Hepatocyte (in vitro differentiated cells): ENCODE results near the gene CFL2. TPM values are rescaled to one million over a fixed set of nuclear protein-coding genes. Genes with fewer than 3 reads are reported as not detected.
"Not testable (repeated sequence)": the region's sequence is repeated elsewhere in the genome, so short reads cannot be mapped to it uniquely, and the experiment has no call there.

Experiments
- DNase-seq: peaks from one replicate; pipeline ENCODE4 v3.0.0-alpha.2; 2016; ENCODE audit warnings: low spot score
- H2AFZ ChIP-seq: fragments of 200-600 bp; sonication (generic); 2 replicates; pipeline ENCODE4 v1.6.0; 2016; ENCODE audit warnings: antibody characterized with exemption, mild to moderate bottlenecking
- H3K27ac ChIP-seq: fragments of 200-600 bp; sonication (generic); 2 replicates; pipeline ENCODE4 v1.5.1; 2016; ENCODE audit warnings: mild to moderate bottlenecking
- H3K27me3 ChIP-seq: fragments of 200-600 bp; sonication (generic); 2 replicates; pipeline ENCODE4 v1.6.1; 2016
- H3K36me3 ChIP-seq: fragments of 200-600 bp; sonication (generic); replicated peaks from 2 replicates; pipeline ENCODE4 v1.5.1; 2016; ENCODE audit warnings: low read depth; ENCODE audit not compliant: insufficient read depth
- H3K4me1 ChIP-seq: fragments of 200-600 bp; sonication (generic); 2 replicates; pipeline ENCODE4 v1.5.1; 2016; ENCODE audit warnings: mild to moderate bottlenecking, moderate library complexity; ENCODE audit not compliant: insufficient read depth
- H3K4me2 ChIP-seq: fragments of 200-600 bp; sonication (generic); 2 replicates; pipeline ENCODE4 v1.6.0; 2016
- H3K4me3 ChIP-seq: fragments of 200-600 bp; sonication (generic); 2 replicates; pipeline ENCODE4 v1.5.1; 2016; ENCODE audit warnings: mild to moderate bottlenecking
- H3K79me2 ChIP-seq: fragments of 200-600 bp; sonication (generic); 2 replicates; pipeline ENCODE4 v1.6.0; 2017; ENCODE audit warnings: mild to moderate bottlenecking
- H3K9me2 ChIP-seq: fragments of 200-600 bp; sonication (generic); replicated peaks from 2 replicates; pipeline ENCODE4 v1.6.0; 2017; ENCODE audit warnings: mild to moderate bottlenecking; ENCODE audit not compliant: insufficient read depth
- H3K9me3 ChIP-seq: fragments of 200-600 bp; sonication (generic); 2 replicates; pipeline ENCODE4 v1.5.1; 2016; ENCODE audit warnings: low read depth, mild to moderate bottlenecking
- H4K20me1 ChIP-seq: fragments of 200-600 bp; sonication (generic); 2 replicates; pipeline ENCODE4 v1.6.0; 2016; ENCODE audit warnings: mild to moderate bottlenecking; ENCODE audit not compliant: insufficient read depth, poor library complexity, severe bottlenecking
- EZH2 ChIP-seq: fragments of 200-600 bp; sonication (generic); IDR thresholded peaks from 2 replicates; pipeline ENCODE4 v1.6.1; 2016; ENCODE audit warnings: antibody characterized with exemption, mild to moderate bottlenecking, borderline replicate concordance
- EZH2phosphoT487 ChIP-seq: fragments of 200-600 bp; sonication (generic); IDR thresholded peaks from one replicate; pipeline ENCODE4 v1.6.1; 2018; ENCODE audit warnings: antibody characterized with exemption, mild to moderate bottlenecking, low read depth, moderate library complexity; ENCODE audit not compliant: unreplicated experiment, severe bottlenecking
- WGBS: methylation state at CpG from one replicate; pipeline ENCODE4 v1.1.6; 2016; ENCODE audit warnings: low lambda C conversion rate; ENCODE audit errors: missing lambda C conversion rate; 5-methylcytosine and 5-hydroxymethylcytosine counted together
- polyA plus RNA-seq: library from polyadenylated mRNA; unstranded; fragments of >200 nt; fragmentation: Nextera tagmentation; extraction: Ambion mirVana; gene quantifications from 2 replicates; pipeline ENCODE4 v1.2.1, GENCODE V29; 2016
- total RNA-seq: library from RNA; depleted of rRNA; stranded (reverse); fragments of >200 nt; gene quantifications from 2 replicates; pipeline ENCODE4 v1.2.3, GENCODE V29; 2014
- TF ChIP-seq, protein P1 (sequence below): fragments of 200-600 bp; sonication (generic); IDR thresholded peaks from 2 replicates; pipeline ENCODE4 v1.5.1; 2016; ENCODE audit warnings: antibody characterized with exemption, mild to moderate bottlenecking; ENCODE audit not compliant: poor library complexity

The CFL2 gene
- total and polyA plus RNA-seq, 2 experiments from 2014 or later, result 39.5 to 46.6 TPM

DNA sequence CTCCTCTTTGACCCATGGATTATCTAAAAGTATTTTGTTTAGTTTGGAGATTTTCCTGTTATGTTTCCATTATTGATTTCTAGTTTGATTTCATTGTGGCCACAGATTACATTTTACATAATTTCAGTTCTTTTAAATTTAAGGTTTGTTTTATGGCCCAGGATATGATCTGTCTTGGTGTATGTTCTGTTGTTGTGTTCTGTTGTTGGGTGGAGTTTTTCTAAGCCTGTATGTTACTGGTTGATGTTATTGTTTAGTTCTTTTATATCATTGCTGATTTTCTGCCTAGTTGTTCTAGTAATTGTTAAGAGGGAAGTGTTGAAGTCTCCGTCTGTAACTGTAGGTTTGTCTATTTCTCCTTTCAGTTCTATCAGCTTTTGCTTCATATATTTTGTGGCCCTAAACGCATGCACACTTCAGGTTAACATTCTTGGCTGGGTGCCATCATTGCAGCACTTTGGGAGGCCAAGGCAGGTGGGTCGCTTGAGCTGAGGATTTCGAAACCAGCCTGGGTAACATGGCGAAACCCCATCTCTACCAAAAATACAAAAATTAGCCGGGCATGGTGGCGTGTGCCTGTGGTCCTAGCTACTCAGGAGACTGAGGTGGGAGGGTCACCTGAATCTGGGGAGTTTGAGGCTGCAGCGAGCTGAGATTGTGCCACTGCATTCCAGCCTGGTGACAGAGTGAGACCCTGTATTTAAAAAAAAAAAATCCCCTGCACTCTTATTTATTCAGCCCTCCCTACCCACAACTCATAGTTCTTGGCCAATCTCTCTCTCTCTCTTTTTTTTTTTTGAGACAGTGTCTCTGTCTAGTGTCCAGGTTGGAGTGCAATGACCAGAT is 28.1 kb upstream of the CFL2 start:
- Histone ChIP-seq H3K4me3 (no peak overlapping the region), H4K20me1 (no peaks in the 10 kb centered on the region), H3K27ac (no peak overlapping the region), H2AFZ (no peak overlapping the region), H3K4me2 (no peak overlapping the region), H3K9me3 (no peaks in the 10 kb centered on the region), H3K9me2 (no peaks in the 10 kb centered on the region), H3K79me2 (no peaks in the 10 kb centered on the region), H3K27me3 (no peaks in the 10 kb centered on the region), H3K4me1 (no peaks in the 10 kb centered on the region), H3K36me3 (no peaks in the 10 kb centered on the region)
- TF ChIP-seq, protein P1, sequence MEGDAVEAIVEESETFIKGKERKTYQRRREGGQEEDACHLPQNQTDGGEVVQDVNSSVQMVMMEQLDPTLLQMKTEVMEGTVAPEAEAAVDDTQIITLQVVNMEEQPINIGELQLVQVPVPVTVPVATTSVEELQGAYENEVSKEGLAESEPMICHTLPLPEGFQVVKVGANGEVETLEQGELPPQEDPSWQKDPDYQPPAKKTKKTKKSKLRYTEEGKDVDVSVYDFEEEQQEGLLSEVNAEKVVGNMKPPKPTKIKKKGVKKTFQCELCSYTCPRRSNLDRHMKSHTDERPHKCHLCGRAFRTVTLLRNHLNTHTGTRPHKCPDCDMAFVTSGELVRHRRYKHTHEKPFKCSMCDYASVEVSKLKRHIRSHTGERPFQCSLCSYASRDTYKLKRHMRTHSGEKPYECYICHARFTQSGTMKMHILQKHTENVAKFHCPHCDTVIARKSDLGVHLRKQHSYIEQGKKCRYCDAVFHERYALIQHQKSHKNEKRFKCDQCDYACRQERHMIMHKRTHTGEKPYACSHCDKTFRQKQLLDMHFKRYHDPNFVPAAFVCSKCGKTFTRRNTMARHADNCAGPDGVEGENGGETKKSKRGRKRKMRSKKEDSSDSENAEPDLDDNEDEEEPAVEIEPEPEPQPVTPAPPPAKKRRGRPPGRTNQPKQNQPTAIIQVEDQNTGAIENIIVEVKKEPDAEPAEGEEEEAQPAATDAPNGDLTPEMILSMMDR, result no peak
- no peak for DNase-seq
- 93% methylated on average over 8 of the region's 8 CpGs for WGBS

DNA sequence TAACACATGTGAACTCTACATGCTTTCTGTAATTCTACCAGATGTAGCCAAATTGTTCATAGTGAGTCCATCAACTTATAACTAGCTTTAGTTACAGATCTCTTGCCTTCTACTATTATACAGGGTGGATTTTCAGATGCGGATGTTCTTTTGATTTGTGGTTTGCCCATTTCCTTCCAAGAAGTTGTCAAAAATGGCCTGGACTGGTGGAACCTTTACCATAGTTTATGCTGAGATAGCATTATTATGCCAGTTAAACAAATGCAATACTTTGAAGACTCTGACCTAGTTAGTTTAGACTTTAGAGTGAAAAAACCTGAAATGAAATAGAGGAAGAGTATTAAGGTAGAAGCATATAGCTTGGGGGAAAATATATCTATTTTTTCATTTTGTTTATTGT is 27.4 kb upstream of the CFL2 start:
- H3K4me2 ChIP-seq, result no peak overlapping the region
- no peaks in the 10 kb centered on the region for H3K79me2 ChIP-seq
- no peaks in the 10 kb centered on the region for H3K27me3 ChIP-seq
- H3K36me3 ChIP-seq, result no peaks in the 10 kb centered on the region
- no peaks in the 10 kb centered on the region for H4K20me1 ChIP-seq
- H3K4me1 ChIP-seq, result no peaks in the 10 kb centered on the region
- H3K9me3 ChIP-seq, result no peaks in the 10 kb centered on the region
- no peak overlapping the region for H3K27ac ChIP-seq
- no peaks in the 10 kb centered on the region for H3K9me2 ChIP-seq
- TF ChIP-seq EZH2phosphoT487 (no peak), EZH2 (no peak)
- TF ChIP-seq, protein P1, result no peak
- WGBS, result 92% methylated on average over 1 of the region's 1 CpG
- DNase-seq, result no peak
- H3K4me3 ChIP-seq, result no peak overlapping the region
- H2AFZ ChIP-seq, result no peak overlapping the region

DNA sequence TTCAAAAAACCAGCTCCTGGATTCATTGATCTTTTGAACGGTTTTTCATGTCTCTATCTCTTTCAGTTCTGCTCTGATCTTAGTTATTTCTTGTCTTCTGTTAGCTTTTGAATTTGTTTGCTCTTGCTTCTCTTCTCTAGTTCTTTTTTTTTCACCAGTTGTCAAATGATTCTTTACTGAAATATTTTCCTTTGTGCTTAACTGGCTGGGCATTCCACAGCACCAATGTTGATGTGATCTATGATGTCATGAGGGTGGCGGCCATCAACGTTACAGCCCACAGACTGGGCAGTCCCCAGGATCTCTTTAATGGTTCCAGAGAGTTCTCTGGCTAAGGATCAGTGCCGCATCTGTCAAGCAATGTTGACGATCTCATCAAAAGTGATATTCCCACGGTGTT is 25.7 kb upstream of the CFL2 start:
- not testable (repeated sequence) for H3K79me2 ChIP-seq, H3K36me3 ChIP-seq, H3K9me2 ChIP-seq, H3K27me3 ChIP-seq, H4K20me1 ChIP-seq, H3K4me3 ChIP-seq, H3K4me2 ChIP-seq, H2AFZ ChIP-seq, H3K9me3 ChIP-seq, H3K27ac ChIP-seq, DNase-seq, H3K4me1 ChIP-seq
- 89% methylated on average over 6 of the region's 6 CpGs for WGBS

DNA sequence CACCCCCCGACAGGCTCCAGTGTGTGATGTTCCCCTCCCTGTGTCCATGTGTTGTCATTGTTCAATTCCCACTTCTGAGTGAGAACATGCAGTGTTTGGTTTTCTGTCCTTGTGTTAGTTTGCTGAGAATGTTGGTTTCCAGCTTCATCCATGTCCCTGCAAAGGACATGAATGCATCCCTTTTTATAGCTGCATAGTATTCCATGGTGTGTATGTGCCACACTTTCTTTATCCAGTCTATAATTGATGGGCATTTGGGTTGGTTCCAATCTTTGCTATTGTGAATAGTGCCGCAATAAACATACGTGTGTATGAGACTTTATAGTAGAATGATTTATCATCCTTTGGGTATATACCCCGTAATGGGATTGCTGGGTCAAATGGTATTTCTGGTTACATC is 22.7 kb upstream of the CFL2 start:
- H3K9me2 ChIP-seq, H3K27ac ChIP-seq, H3K27me3 ChIP-seq, H3K79me2 ChIP-seq, H2AFZ ChIP-seq, H3K9me3 ChIP-seq, H3K4me2 ChIP-seq, H3K4me3 ChIP-seq, H3K4me1 ChIP-seq, DNase-seq, H4K20me1 ChIP-seq, H3K36me3 ChIP-seq: not testable (repeated sequence)
- WGBS, result 98% methylated on average over 4 of the region's 4 CpGs
